RWPE2 (cell line): Measurements from ENCODE around the gene RTN4RL1.

Experiments
- ATAC-seq: fragments of 200-7000 bp; cut with Tn5 transposase; 3 replicates; pipeline ENCODE4 v1.9.1; 2021; ENCODE audit warnings: low read depth
- DNase-seq: peaks from one replicate; pipeline ENCODE4 v3.0.0-alpha.2; 2020; ENCODE audit warnings: low spot score
- H3K27ac ChIP-seq: fragments of 450-650 bp; 2 replicates; pipeline ENCODE4 v1.5.1; 2017; ENCODE audit warnings: mild to moderate bottlenecking; ENCODE audit not compliant: poor library complexity, severe bottlenecking
- H3K27me3 ChIP-seq: fragments of 250-450 bp; sonication (Bioruptor Pico); 2 replicates; pipeline ENCODE4 v1.5.1; 2021; ENCODE audit warnings: mild to moderate bottlenecking, moderate library complexity; ENCODE audit not compliant: insufficient read depth, poor library complexity, severe bottlenecking
- H3K36me3 ChIP-seq: fragments of 250-450 bp; sonication (Bioruptor Pico); 2 replicates; pipeline ENCODE4 v1.5.1; 2020; ENCODE audit warnings: low read depth, mild to moderate bottlenecking, moderate library complexity
- H3K4me1 ChIP-seq: fragments of 250-450 bp; sonication (Bioruptor Pico); 2 replicates; pipeline ENCODE4 v1.5.1; 2021; ENCODE audit warnings: mild to moderate bottlenecking, moderate library complexity; ENCODE audit not compliant: insufficient read depth, poor library complexity, severe bottlenecking
- H3K4me3 ChIP-seq: fragments of 250-450 bp; sonication (Bioruptor Pico); 2 replicates; pipeline ENCODE4 v1.5.1; 2021; ENCODE audit warnings: mild to moderate bottlenecking, moderate library complexity; ENCODE audit not compliant: severe bottlenecking
- H3K9me3 ChIP-seq: fragments of 250-450 bp; sonication (Bioruptor Pico); 2 replicates; pipeline ENCODE4 v1.5.1; 2021; ENCODE audit warnings: mild to moderate bottlenecking, moderate library complexity; ENCODE audit not compliant: severe bottlenecking
- TF ChIP-seq, protein P1 (sequence below): fragments of 450-650 bp; IDR thresholded peaks from one replicate; pipeline ENCODE4 v1.5.1; 2017; ENCODE audit warnings: mild to moderate bottlenecking, moderate library complexity; ENCODE audit not compliant: poor library complexity, severe bottlenecking

RTN4RL1 gene

DNA sequence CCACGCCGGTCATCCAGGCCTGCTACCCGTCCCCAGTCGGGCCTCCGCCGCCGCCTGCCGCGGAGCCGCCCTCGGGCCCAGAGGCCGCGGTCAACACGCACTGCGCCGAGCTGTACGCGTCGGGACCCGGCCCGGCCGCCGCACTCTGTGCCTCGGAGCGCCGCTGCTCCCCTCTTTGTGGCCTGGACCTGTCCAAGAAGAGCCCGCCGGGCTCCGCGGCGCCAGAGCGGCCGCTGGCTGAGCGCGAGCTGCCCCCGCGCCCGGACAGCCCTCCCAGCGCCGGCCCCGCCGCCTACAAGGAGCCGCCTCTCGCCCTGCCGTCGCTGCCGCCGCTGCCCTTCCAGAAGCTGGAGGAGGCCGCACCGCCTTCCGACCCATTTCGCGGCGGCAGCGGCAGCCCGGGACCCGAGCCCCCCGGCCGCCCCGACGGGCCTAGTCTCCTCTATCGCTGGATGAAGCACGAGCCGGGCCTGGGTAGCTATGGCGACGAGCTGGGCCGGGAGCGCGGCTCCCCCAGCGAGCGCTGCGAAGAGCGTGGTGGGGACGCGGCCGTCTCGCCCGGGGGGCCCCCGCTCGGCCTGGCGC lies 32.1 kb upstream of the RTN4RL1 start:
- no peaks in the 10 kb centered on the region for H3K9me3 ChIP-seq
- TF ChIP-seq, protein P1, sequence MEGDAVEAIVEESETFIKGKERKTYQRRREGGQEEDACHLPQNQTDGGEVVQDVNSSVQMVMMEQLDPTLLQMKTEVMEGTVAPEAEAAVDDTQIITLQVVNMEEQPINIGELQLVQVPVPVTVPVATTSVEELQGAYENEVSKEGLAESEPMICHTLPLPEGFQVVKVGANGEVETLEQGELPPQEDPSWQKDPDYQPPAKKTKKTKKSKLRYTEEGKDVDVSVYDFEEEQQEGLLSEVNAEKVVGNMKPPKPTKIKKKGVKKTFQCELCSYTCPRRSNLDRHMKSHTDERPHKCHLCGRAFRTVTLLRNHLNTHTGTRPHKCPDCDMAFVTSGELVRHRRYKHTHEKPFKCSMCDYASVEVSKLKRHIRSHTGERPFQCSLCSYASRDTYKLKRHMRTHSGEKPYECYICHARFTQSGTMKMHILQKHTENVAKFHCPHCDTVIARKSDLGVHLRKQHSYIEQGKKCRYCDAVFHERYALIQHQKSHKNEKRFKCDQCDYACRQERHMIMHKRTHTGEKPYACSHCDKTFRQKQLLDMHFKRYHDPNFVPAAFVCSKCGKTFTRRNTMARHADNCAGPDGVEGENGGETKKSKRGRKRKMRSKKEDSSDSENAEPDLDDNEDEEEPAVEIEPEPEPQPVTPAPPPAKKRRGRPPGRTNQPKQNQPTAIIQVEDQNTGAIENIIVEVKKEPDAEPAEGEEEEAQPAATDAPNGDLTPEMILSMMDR: no peak
- H3K27ac ChIP-seq: no peak overlapping the region
- no peaks in the 10 kb centered on the region for H3K27me3 ChIP-seq
- no peaks in the 10 kb centered on the region for H3K36me3 ChIP-seq
- ATAC-seq (no peak), DNase-seq (no peak)
- no peaks in the 10 kb centered on the region for H3K4me1 ChIP-seq
- no peak overlapping the region for H3K4me3 ChIP-seq

DNA sequence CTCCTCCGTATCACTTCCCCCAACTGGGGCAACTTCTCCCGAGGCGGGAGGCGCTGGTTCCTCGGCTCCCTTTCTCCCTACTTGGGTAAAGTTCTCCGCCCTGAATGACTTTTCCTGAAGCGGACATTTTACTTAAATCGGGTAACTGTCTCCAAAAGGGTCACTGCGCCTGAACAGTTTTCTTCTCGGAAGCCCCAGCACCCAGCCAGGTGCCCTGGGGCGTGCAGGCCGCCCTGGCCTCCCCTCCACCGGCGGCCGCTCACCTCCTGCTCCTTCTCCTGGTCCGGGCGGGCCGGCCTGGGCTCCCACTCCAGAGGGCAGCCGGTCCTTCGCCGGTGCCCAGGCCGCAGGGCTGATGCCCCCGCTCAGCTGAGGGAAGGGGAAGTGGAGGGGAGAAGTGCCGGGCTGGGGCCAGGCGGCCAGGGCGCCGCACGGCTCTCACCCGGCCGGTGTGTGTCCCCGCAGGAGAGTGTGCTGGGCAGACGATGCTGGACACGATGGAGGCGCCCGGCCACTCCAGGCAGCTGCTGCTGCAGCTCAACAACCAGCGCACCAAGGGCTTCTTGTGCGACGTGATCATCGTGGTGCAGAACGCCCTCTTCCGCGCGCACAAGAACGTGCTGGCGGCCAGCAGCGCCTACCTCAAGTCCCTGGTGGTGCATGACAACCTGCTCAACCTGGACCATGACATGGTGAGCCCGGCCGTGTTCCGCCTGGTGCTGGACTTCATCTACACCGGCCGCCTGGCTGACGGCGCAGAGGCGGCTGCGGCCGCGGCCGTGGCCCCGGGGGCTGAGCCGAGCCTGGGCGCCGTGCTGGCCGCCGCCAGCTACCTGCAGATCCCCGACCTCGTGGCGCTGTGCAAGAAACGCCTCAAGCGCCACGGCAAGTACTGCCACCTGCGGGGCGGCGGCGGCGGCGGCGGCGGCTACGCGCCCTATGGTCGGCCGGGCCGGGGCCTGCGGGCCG lies 31.4 kb upstream of the RTN4RL1 start:
- Histone ChIP-seq H3K36me3 (no peaks in the 10 kb centered on the region), H3K27ac (no peak overlapping the region), H3K4me3 (no peak overlapping the region), H3K27me3 (peaks cover under 1% of the 10 kb centered on the region), H3K9me3 (no peaks in the 10 kb centered on the region), H3K4me1 (no peaks in the 10 kb centered on the region)
- ATAC-seq (no peak), DNase-seq (no peak)
- TF ChIP-seq, protein P1: no peak

DNA sequence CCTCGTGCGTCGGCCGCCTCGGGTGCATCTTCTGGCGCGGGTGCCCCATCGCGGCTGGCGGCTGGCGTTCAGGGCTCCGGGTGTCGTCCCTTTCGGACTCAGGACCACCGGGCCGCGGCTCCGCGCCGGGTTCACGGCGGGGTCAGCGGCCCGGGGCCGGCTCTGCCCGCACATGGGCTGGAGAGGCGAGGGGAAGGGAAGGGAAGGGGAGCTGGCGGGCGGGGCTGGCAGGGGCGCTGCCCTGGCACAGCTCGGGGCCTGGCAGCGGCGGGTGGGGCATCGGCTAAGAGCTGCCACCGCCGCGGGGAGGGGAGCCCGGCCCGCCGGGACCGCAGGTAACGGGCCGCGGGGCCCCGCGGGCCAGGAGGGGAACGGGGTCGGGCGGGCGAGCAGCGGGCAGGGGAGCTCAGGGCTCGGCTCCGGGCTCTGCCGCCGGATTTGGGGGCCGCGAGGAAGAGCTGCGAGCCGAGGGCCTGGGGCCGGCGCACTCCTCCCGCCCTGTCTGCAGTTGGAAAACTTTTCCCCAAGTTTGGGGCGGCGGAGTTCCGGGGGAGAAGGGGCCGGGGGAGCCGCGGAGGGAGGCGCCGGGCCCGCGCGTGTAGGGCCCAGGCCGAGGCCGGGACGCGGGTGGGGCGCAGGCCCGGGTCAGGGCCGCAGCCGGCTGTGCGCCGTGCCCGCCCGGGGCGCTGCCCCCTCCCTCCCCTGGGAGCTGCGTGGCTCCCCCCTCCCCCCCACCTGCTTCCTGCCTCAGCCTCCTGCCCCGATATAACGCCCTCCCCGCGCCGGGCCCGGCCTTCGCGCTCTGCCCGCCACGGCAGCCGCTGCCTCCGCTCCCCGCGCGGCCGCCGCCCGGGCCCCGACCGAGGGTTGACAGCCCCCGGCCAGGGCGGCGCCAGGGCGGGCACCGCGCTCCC lies 30.4 kb upstream of the RTN4RL1 start:
- H3K9me3 ChIP-seq: no peaks in the 10 kb centered on the region
- ATAC-seq: peak; percentile 12
- TF ChIP-seq, protein P1: no peak
- no peaks in the 10 kb centered on the region for H3K36me3 ChIP-seq
- H3K4me1 ChIP-seq: no peaks in the 10 kb centered on the region
- H3K27ac ChIP-seq: peak overlapping the region; percentile 2
- peak overlapping the region; percentile 39 for H3K4me3 ChIP-seq
- no peak for DNase-seq
- peaks cover 2% of the 10 kb centered on the region for H3K27me3 ChIP-seq

DNA sequence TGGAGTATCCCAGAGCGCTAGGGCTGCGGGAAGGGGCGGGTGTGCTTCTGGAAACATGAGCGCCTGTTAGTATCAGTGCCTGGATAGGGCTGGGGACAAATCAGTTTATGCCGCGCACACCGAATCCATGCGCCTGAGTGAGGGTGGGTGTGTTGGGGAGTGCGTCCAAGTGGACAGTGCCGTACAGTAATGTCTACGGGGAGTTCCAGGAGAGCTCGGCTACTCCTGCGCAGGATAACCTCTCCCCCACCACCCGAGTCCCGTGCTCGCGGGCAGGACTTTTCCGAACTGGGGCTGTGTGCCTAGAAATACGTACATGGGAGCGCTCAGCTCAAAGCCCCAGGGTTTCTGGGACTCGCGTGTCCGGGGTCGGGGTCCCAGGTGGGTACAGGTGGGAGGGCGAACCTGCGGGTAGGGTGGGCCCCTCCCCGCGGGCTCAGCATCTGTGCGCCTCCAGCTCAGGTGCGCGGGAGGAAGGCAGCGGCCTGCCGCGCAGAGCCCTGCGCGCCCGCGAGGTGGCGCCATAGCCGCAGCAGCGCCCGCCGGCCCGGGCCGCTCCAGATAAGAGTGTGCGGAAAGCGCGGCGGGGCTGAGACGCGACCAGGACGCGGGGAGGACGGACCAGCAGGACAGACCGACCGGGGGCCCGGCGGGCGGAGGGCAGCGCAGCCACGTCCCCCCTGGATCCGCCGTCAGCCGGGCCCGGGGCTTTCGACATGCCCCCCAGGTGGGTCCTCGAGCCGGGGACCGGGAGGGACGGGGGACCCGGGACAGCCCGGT lies 29.6 kb upstream of the RTN4RL1 start, which contains the start of gene HIC1:
TSS of gene HIC1 (plus strand) at position 592 of the 780 bp plus-strand sequence. CDS start 1,588 bp downstream, outside the sequence.
- peak; percentile 75 for DNase-seq
- no peaks in the 10 kb centered on the region for H3K4me1 ChIP-seq
- TF ChIP-seq, protein P1: peak; percentile 95
- ATAC-seq: peak; percentile 77
- H3K36me3 ChIP-seq: no peaks in the 10 kb centered on the region
- H3K4me3 ChIP-seq: peak within 1 kb of the TSS; percentile 39
- H3K27ac ChIP-seq: peak within 1 kb of the TSS; percentile 11
- H3K9me3 ChIP-seq: no peaks in the 10 kb centered on the region
- peaks cover 2% of the 10 kb centered on the region for H3K27me3 ChIP-seq
